GM19455 (cell line): ENCODE data around the gene TMTC4.
A peak's percentile ranks its signal among the peaks of the same experiment; 100 is the strongest.
"Not testable (repeated sequence)": the region's sequence is repeated elsewhere in the genome, so short reads cannot be mapped to it uniquely, and the experiment has no call there.

ENCODE experiments used
- ATAC-seq: cut with Tn5 transposase; IDR thresholded peaks from one replicate; pipeline ENCODE4 v1.9.1; 2021; ENCODE audit not compliant: unreplicated experiment

TMTC4 gene

GRCh38 chr13:100674572-100674871 lies at the start of gene TMTC4:
Gene TMTC4 (minus strand): TSS chr13:100674795. CDS start chr13:100670362, 4,433 bp downstream.
- peak; percentile 55 for ATAC-seq

GRCh38 chr13:100722517-100722916 lies 47.9 kb upstream of the TMTC4 start:
- ATAC-seq, result no peak

GRCh38 chr13:100721885-100722512 lies 47.4 kb upstream of the TMTC4 start:
- peak; percentile 89 for ATAC-seq

GRCh38 chr13:100715604-100716003 lies 41.0 kb upstream of the TMTC4 start:
- ATAC-seq, result no peak

GRCh38 chr13:100714478-100714877 lies 39.9 kb upstream of the TMTC4 start:
- ATAC-seq, result no peak

- no peak for ATAC-seq
Observed at GRCh38 chr13:100710176-100710575, 35.6 kb upstream of the TMTC4 start.

- ATAC-seq, result no peak
Observed at GRCh38 chr13:100707818-100708740, 33.5 kb upstream of the TMTC4 start.

GRCh38 chr13:100698331-100698730 lies 23.7 kb upstream of the TMTC4 start:
- ATAC-seq, result not testable (repeated sequence)

GRCh38 chr13:100695509-100695773 lies 20.8 kb upstream of the TMTC4 start:
- no peak for ATAC-seq

- ATAC-seq, result no peak
Observed at GRCh38 chr13:100694722-100695508, 20.3 kb upstream of the TMTC4 start.

- ATAC-seq, result no peak
Observed at GRCh38 chr13:100689191-100689590, 14.6 kb upstream of the TMTC4 start.

- no peak for ATAC-seq
Observed at GRCh38 chr13:100680131-100680530, 5.5 kb upstream of the TMTC4 start.

- not testable (repeated sequence) for ATAC-seq
Observed at GRCh38 chr13:100677128-100677527, 2.5 kb upstream of the TMTC4 start.

GRCh38 chr13:100675661-100676129 lies 1.1 kb upstream of the TMTC4 start:
- no peak for ATAC-seq

- ATAC-seq, result peak; percentile 97
Observed at GRCh38 chr13:100674872-100675660, 471 bp upstream of the TMTC4 start.

- peak; percentile 29 for ATAC-seq
Observed at GRCh38 chr13:100673713-100674571, 653 bp downstream of the TMTC4 start.

GRCh38 chr13:100673376-100673712 lies 1.3 kb downstream of the TMTC4 start:
- no peak for ATAC-seq

GRCh38 chr13:100671389-100672182 lies 3.0 kb downstream of the TMTC4 start:
- no peak for ATAC-seq

GRCh38 chr13:100668408-100668807 lies 6.2 kb downstream of the TMTC4 start:
- no peak for ATAC-seq
